Measurements from ENCODE around the gene CANX. TPM values are rescaled to one million over a fixed set of nuclear protein-coding genes. Genes with fewer than 3 reads are reported as not detected.

CANX gene
- total RNA-seq, 1 experiment from 2014 or later: 766 TPM

- DNase-seq (ENCODE audit: low read depth, low spot score) (no peak), ATAC-seq (no peak; the same call in 1 of the 2 replicates)
- Histone ChIP-seq H3K4me2 (ENCODE audit: low read length) (no peak overlapping the region), H4K20me1 (ENCODE audit: insufficient read depth) (peaks cover 3% of the 10 kb centered on the region; the same call in 1 of the 2 replicates), H2AFZ (ENCODE audit: low read depth, low read length, poor library complexity, severe bottlenecking) (no peak overlapping the region), H3K9ac (ENCODE audit: low read length) (no peak overlapping the region), H3K9me3 (ENCODE audit: control insufficient read depth in 1 of 2, insufficient read depth in 1 of 2, low read depth in 1 of 2, low read length in 2 of 2) (no peaks in the 10 kb centered on the region), H3K36me3 (ENCODE audit: control insufficient read depth in 1 of 2, insufficient read depth in 2 of 2, low read length in 2 of 2) (peaks cover 36 to 38% of the 10 kb centered on the region in 2 experiments; a peak in 3 of 4 replicates), H3K27ac (ENCODE audit: low read depth, low read length) (no peak overlapping the region), H3K4me1 (ENCODE audit: control insufficient read depth in 1 of 2, insufficient read depth in 2 of 2, low read length in 2 of 2) (peaks cover under 1 to 9% of the 10 kb centered on the region in 2 experiments), H3K79me2 (ENCODE audit: insufficient read depth, low read length) (peaks cover 47% of the 10 kb centered on the region), H3K4me3 (replicated peaks in 1 of 2; ENCODE audit: low read depth in 1 of 2, low read length in 2 of 2) (no peak overlapping the region), H3K9me2 (ENCODE audit: insufficient read depth) (no peaks in the 10 kb centered on the region), H3K27me3 (ENCODE audit: insufficient read depth, low read length) (no peaks in the 10 kb centered on the region)
- intact Hi-C loops (cut with micrococcal nuclease): loop anchor here (10.0 kb wide), 1 partner anchor 216 kb away; no protein-coding TSS in a partner anchor
- no peak for TF ChIP-seq POLR2A (IDR thresholded peaks at IDR 0.05; ENCODE audit: borderline replicate concordance, extremely low read depth, insufficient read depth, insufficient read length)
- TF ChIP-seq POLR2AphosphoS5 (IDR thresholded peaks at IDR 0.05; ENCODE audit: low read depth, low read length): no peak
- TF ChIP-seq YY1 (IDR thresholded peaks at IDR 0.05; ENCODE audit: extremely low read depth, insufficient replicate concordance, low read depth, low read length): no peak
- TF ChIP-seq EZH2 (IDR thresholded peaks at IDR 0.05): no peak
- TF ChIP-seq CTCF (IDR thresholded peaks at IDR 0.05 in 2 of 3, conservative IDR thresholded peaks at IDR 0.05 in 1 of 3; ENCODE audit: borderline replicate concordance in 1 of 3, insufficient read depth in 1 of 3, low read depth in 2 of 3, low read length in 2 of 3): peak in 2 of 3 experiments; percentile 21 to 26; a peak in 3 of 6 replicates
- BruUV-seq (replicated peaks): no TSS peak
- CTCF ChIA-PET: no interaction called here
- RAD21 ChIA-PET (ENCODE audit: low non-redundant PET in 1 of 2, low total read pairs in 2 of 2, uncharacterized antibody in 2 of 2, unreplicated experiment in 2 of 2): no interaction called here
- POLR2A ChIA-PET: no interaction called here
Measured at GRCh38 chr5:179768326-179769085, 69.7 kb downstream of the CANX start.

All from HCT116 (cell line).